CD4-positive, alpha-beta T cell treated with Interleukin-17A for 4 hours (primary cell): ENCODE results near the gene SHISA7.

Source experiments
- DNase-seq: peaks from one replicate; pipeline ENCODE4 v3.0.0-alpha.2; 2020; ENCODE audit warnings: mixed read lengths

SHISA7 gene

GRCh38 chr19:55482156-55482961 is 39.3 kb upstream of the SHISA7 start:
- no peak for DNase-seq

- no peak for DNase-seq
Measured at GRCh38 chr19:55481794-55482155, 38.7 kb upstream of the SHISA7 start.

- DNase-seq: no peak
Measured at GRCh38 chr19:55481148-55481793, 38.2 kb upstream of the SHISA7 start.

GRCh38 chr19:55479451-55480230 is 36.5 kb upstream of the SHISA7 start:
- DNase-seq: no peak

- DNase-seq: no peak
Measured at GRCh38 chr19:55479045-55479444, 35.9 kb upstream of the SHISA7 start.

- DNase-seq: no peak
Measured at GRCh38 chr19:55478364-55478763, 35.3 kb upstream of the SHISA7 start.

- DNase-seq: no peak
Measured at GRCh38 chr19:55477905-55478304, 34.8 kb upstream of the SHISA7 start.

- peak; percentile 99 for DNase-seq
Measured at GRCh38 chr19:55476100-55476775, 33.1 kb upstream of the SHISA7 start, which contains the start of gene ZNF628. TSS of gene ZNF628 (plus strand) at chr19:55476617. CDS start at chr19:55479911, 3,294 bp downstream.

- DNase-seq: no peak
Measured at GRCh38 chr19:55474269-55475265, 31.5 kb upstream of the SHISA7 start.

GRCh38 chr19:55473225-55474012 is 30.3 kb upstream of the SHISA7 start:
- no peak for DNase-seq

GRCh38 chr19:55472463-55472862 is 29.4 kb upstream of the SHISA7 start:
- DNase-seq: no peak

- DNase-seq: no peak
Measured at GRCh38 chr19:55471266-55471665, 28.2 kb upstream of the SHISA7 start.

- no peak for DNase-seq
Measured at GRCh38 chr19:55468054-55468393, 24.9 kb upstream of the SHISA7 start.

GRCh38 chr19:55467236-55468053 is 24.3 kb upstream of the SHISA7 start:
- peak; percentile 79 for DNase-seq

- DNase-seq: no peak
Measured at GRCh38 chr19:55466241-55466614, 23.1 kb upstream of the SHISA7 start.

- DNase-seq: no peak
Measured at GRCh38 chr19:55465460-55466240, 22.6 kb upstream of the SHISA7 start.

GRCh38 chr19:55464662-55465054 is 21.6 kb upstream of the SHISA7 start, which contains the start of gene C19orf85:
TSS of gene C19orf85 (minus strand) at chr19:55464751. CDS start at chr19:55464554, 197 bp downstream.
- DNase-seq: no peak

GRCh38 chr19:55464039-55464661 is 21.1 kb upstream of the SHISA7 start:
- no peak for DNase-seq

GRCh38 chr19:55463583-55464031 is 20.5 kb upstream of the SHISA7 start:
- DNase-seq: no peak
